GM12873 (cell line): ENCODE results near the gene CPN1.

Experiments used
- TF ChIP-seq, protein P1 (sequence below): IDR thresholded peaks from 2 replicates; pipeline ENCODE4 v1.5.1; 2012; ENCODE audit warnings: low read depth, mild to moderate bottlenecking, moderate library complexity, low read length, control low read depth; ENCODE audit not compliant: insufficient read depth; ENCODE audit errors: missing control alignments

Gene CPN1

DNA sequence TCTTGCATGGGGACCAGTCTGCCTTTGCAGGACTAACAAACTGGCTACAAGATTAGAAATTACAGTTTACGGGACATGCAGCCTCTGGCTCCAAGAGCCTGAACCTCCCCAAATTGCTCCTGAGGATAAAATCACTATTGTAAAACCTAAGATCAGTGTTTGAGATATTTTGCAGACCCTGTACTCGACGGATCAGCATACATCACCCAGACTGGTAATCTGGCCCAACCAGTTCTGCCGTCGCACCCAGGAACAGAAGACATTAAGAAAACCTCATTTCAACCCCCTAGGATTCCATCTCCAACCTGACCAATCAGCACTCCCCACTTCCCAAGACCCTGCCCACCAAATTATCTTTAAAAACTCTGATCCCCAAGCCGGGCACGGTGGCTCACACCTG is 44.8 kb downstream of the CPN1 start:
- TF ChIP-seq, protein P1, sequence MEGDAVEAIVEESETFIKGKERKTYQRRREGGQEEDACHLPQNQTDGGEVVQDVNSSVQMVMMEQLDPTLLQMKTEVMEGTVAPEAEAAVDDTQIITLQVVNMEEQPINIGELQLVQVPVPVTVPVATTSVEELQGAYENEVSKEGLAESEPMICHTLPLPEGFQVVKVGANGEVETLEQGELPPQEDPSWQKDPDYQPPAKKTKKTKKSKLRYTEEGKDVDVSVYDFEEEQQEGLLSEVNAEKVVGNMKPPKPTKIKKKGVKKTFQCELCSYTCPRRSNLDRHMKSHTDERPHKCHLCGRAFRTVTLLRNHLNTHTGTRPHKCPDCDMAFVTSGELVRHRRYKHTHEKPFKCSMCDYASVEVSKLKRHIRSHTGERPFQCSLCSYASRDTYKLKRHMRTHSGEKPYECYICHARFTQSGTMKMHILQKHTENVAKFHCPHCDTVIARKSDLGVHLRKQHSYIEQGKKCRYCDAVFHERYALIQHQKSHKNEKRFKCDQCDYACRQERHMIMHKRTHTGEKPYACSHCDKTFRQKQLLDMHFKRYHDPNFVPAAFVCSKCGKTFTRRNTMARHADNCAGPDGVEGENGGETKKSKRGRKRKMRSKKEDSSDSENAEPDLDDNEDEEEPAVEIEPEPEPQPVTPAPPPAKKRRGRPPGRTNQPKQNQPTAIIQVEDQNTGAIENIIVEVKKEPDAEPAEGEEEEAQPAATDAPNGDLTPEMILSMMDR = no peak

DNA sequence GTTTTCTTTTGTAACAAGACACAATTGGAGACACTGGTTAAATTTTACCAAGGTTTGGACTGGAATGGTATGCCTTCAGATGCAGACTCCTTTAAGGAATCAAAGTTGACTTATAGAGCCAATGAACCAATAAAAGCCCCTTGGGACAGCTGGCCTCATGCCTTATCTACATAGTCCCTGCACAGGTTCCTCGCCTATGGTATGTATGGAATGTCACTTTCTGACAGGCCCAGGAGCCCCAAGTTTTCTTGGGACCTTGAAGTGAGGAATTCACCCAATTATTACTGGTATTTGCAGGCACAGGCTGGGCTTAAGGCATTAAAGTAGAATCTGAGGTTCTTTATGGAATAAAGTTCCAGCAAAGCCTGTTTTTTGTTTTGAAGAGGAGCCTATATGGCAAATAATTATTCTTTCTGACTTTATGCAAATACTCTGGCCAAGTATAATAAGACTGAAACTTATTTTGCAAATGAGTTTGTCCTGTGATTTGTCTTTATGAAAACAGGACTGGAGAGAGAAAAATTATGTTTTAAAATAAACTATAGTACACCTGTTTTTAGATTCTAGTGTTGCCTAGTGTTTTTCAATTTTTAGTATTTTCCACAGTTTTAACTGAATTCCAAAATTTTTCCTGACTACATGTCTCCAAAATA is 47.8 kb downstream of the CPN1 start:
- TF ChIP-seq, protein P1 = no peak

DNA sequence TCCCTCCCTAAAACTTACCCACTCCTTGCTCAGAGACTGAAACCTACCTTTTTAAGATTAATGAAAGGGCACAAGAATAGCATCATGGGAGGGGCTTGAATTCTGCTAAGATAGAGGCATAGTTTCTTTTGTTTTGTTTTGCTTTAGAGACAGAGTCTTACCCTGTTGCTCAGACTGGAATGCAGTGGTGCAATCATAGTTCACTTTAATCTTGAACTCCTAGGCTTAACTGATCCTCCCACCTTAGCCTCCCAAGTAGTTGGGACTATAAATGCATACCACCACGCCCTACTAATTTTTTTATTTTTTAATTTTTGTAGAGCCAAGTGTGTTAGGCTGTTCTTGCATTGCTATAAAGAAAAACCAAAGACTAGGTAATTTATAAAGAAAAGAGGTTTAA is 54.3 kb downstream of the CPN1 start:
- TF ChIP-seq, protein P1 = no peak

DNA sequence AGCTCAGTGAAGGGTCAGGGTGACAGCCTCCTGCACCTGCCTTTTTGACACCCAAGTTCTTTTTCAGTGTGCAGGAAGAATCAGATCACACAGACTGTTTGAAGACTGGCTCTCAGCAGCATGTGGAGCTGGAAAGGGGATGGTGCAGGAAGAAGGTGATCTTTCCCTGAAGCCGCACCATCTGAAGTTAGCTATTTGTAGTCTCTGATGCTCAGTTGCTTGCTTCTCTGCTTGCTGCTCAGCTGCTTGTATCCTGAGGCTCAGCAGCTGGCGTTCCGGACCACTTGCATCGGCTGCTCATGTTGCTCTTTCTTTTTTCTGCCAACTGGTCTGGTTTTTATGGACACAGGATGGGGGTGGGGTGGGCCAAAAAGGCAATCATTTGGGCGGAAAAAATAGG is 56.1 kb downstream of the CPN1 start:
- TF ChIP-seq, protein P1 = no peak

DNA sequence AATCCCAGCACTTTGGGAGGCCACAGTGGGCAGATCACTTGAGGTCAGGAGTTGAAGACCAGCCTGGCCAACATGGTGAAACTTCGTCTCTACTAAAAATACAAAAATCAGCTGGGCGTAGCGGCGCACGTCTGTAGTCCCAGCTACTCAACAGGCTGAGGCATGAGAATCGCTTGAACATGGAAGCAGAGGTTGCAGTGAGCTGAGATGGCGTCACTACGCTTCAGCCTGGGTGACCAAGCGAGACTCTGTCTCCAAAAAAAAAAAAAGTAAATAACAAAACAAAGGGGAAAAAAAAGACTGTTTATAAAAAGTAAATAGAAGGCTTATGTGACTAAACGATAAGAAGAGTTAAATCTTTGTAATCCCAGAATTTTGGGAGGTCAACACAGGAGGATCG is 56.9 kb downstream of the CPN1 start:
- TF ChIP-seq, protein P1 = no peak

DNA sequence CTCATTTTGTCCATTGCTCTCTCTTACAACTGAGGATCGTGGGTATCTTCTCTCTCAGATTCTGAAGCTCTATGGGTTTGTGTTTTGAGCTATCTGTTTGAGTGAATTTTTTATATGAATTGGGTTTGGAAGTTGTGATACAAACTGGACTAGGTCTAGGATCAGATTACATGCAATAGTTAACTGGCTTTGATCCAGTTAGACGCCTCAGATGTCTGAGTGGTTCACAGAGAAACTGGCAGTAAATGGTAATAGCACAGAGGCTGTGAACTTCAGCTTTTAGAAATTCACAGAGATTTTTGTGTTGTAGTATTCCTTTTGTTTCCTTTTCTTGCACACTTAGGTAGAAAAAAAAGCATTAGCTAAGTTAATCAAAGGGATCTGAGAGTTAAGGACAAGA is 59.3 kb downstream of the CPN1 start:
- TF ChIP-seq, protein P1 = no peak

DNA sequence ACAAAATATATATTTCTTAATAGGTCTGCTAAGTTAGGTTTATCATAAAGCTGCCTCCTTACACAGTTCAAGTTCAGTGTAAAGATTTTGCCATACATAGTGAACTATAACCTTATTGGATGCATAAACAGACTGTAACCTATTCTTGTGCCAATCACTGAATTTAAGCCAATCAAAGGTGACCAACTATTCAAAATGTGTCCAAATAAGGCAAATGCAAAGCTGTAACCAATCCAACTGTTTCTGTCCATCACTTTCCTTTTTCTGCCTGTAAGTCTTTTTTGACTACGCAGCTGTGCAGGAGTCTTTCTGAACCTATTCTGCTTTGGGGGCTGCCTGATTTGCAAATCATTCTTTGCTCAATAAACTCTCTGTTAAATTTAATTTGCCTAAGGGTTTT is 60.3 kb downstream of the CPN1 start:
- TF ChIP-seq, protein P1 = no peak
